H9 (cell line): Measurements from ENCODE around the gene ARHGEF39. TPM values are rescaled to one million over a fixed set of nuclear protein-coding genes. Genes with fewer than 3 reads are reported as not detected.

Source experiments
- DNase-seq: peaks from one replicate; pipeline ENCODE4 v3.0.0-alpha.2; 2017
- H2AFZ ChIP-seq: one replicate; pipeline ENCODE4 v1.6.1; 2013; ENCODE audit warnings: mild to moderate bottlenecking, low read length, control low read depth, moderate library complexity
- H2AK5ac ChIP-seq: 2 replicates; pipeline ENCODE4 v1.6.1; 2013; ENCODE audit warnings: low read length, control low read depth, mixed read lengths; ENCODE audit not compliant: insufficient read length
- H2BK120ac ChIP-seq: one replicate; pipeline ENCODE4 v1.6.1; 2013; ENCODE audit warnings: low read depth, mild to moderate bottlenecking, low read length, control low read depth, inconsistent platforms; ENCODE audit not compliant: poor library complexity, severe bottlenecking
- H2BK12ac ChIP-seq: 2 replicates; pipeline ENCODE4 v1.6.1; 2013; ENCODE audit warnings: low read length, control low read depth, mixed read lengths, low read depth; ENCODE audit not compliant: insufficient read length
- H2BK15ac ChIP-seq: 2 replicates; pipeline ENCODE4 v1.6.1; 2013; ENCODE audit warnings: low read depth, low read length, control low read depth
- H2BK20ac ChIP-seq: one replicate; pipeline ENCODE4 v1.6.1; 2013; ENCODE audit warnings: low read depth, mild to moderate bottlenecking, low read length, control low read depth, inconsistent platforms; ENCODE audit not compliant: poor library complexity, severe bottlenecking
- H2BK5ac ChIP-seq: 2 replicates; pipeline ENCODE4 v1.6.1; 2013; ENCODE audit warnings: low read length, control low read depth, mixed read lengths; ENCODE audit not compliant: insufficient read length
- H3K14ac ChIP-seq: 2 replicates; pipeline ENCODE4 v1.6.1; 2013; ENCODE audit warnings: low read length, control low read depth; ENCODE audit not compliant: insufficient read depth
- H3K18ac ChIP-seq: 2 replicates; pipeline ENCODE4 v1.6.1; 2013; ENCODE audit warnings: low read depth, mild to moderate bottlenecking, mixed read lengths, low read length, control low read depth; ENCODE audit not compliant: insufficient read length
- H3K23ac ChIP-seq: 2 replicates; pipeline ENCODE4 v1.6.1; 2013; ENCODE audit warnings: low read length, control low read depth, mixed read lengths, low read depth; ENCODE audit not compliant: insufficient read length
- H3K23me2 ChIP-seq: 2 replicates; pipeline ENCODE4 v1.6.1; 2013; ENCODE audit warnings: low read depth, mild to moderate bottlenecking, mixed read lengths, low read length, control low read depth; ENCODE audit not compliant: insufficient read length, poor library complexity, severe bottlenecking
- H3K27ac ChIP-seq: 2 replicates; pipeline ENCODE4 v1.5.1; 2013; ENCODE audit warnings: low read length, control low read depth, mixed read lengths, low read depth; ENCODE audit not compliant: insufficient read length
- H3K27me3 ChIP-seq: 2 replicates; pipeline ENCODE4 v1.6.1; 2013; ENCODE audit warnings: low read length, control low read depth, inconsistent platforms; ENCODE audit not compliant: insufficient read depth
- H3K4ac ChIP-seq: 2 replicates; pipeline ENCODE4 v1.6.1; 2013; ENCODE audit warnings: low read depth, mild to moderate bottlenecking, control low read depth, inconsistent platforms, low read length, moderate library complexity
- H3K4me1 ChIP-seq: 2 replicates; pipeline ENCODE4 v1.6.1; 2013; ENCODE audit warnings: low read length, control low read depth, inconsistent platforms; ENCODE audit not compliant: insufficient read depth
- H3K4me2 ChIP-seq: 2 replicates; pipeline ENCODE4 v1.6.1; 2013; ENCODE audit warnings: low read length, control low read depth, mixed read lengths; ENCODE audit not compliant: insufficient read length, insufficient read depth
- H3K56ac ChIP-seq: 2 replicates; pipeline ENCODE4 v1.6.1; 2013; ENCODE audit warnings: low read depth, mild to moderate bottlenecking, mixed read lengths, low read length, control low read depth; ENCODE audit not compliant: insufficient read length
- H3K79me1 ChIP-seq: 2 replicates; pipeline ENCODE4 v1.6.1; 2013; ENCODE audit warnings: low read depth, mild to moderate bottlenecking, moderate library complexity, low read length, control low read depth, inconsistent platforms; ENCODE audit not compliant: insufficient read depth, poor library complexity, severe bottlenecking
- H3K79me2 ChIP-seq: 2 replicates; pipeline ENCODE4 v1.6.1; 2013; ENCODE audit warnings: low read length, control low read depth, inconsistent platforms; ENCODE audit not compliant: insufficient read depth
- H3K9ac ChIP-seq: 2 replicates; pipeline ENCODE4 v1.6.1; 2013; ENCODE audit warnings: low read length, control low read depth, mixed read lengths; ENCODE audit not compliant: insufficient read length; ENCODE audit errors: extremely low read depth
- H3K9me3 ChIP-seq: one replicate; pipeline ENCODE4 v1.6.1; 2013; ENCODE audit warnings: low read depth, low read length, inconsistent platforms; ENCODE audit not compliant: control insufficient read depth
- H3T11ph ChIP-seq: one replicate; pipeline ENCODE4 v1.6.1; 2013; ENCODE audit warnings: mild to moderate bottlenecking, low read length, control low read depth, inconsistent platforms
- H4K20me1 ChIP-seq: one replicate; pipeline ENCODE4 v1.6.1; 2013; ENCODE audit not compliant: control insufficient read depth, insufficient read length, insufficient read depth
- H4K5ac ChIP-seq: 2 replicates; pipeline ENCODE4 v1.6.1; 2013; ENCODE audit warnings: low read depth, mild to moderate bottlenecking, mixed read lengths, low read length, control low read depth; ENCODE audit not compliant: insufficient read length
- H4K8ac ChIP-seq: replicated peaks from 2 replicates; pipeline ENCODE4 v1.6.1; 2013; ENCODE audit warnings: low read length, control low read depth, mixed read lengths, low read depth; ENCODE audit not compliant: insufficient read length
- H4K91ac ChIP-seq: 2 replicates; pipeline ENCODE4 v1.6.1; 2013; ENCODE audit warnings: low read depth, mild to moderate bottlenecking, moderate library complexity, mixed read lengths, low read length, control low read depth; ENCODE audit not compliant: insufficient read length
- H3K27ac Mint-ChIP-seq, 3 experiments: 2 replicates in 2 of 3; 3 replicates in 1 of 3; pipeline ENCODE4 v1.8.0; 2020 to 2021; ENCODE audit warnings: mixed read lengths in 3 of 3, mild to moderate bottlenecking in 1 of 3, moderate library complexity in 1 of 3
- H3K27me3 Mint-ChIP-seq: 2 replicates; pipeline ENCODE4 v1.8.0; 2021; ENCODE audit warnings: low read depth, mild to moderate bottlenecking, moderate library complexity, mixed read lengths
- H3K36me3 Mint-ChIP-seq, 3 experiments: 2 replicates in 2 of 3; 3 replicates in 1 of 3; pipeline ENCODE4 v1.8.0; 2020 to 2021; ENCODE audit warnings: low read depth in 3 of 3, mixed read lengths in 3 of 3; ENCODE audit not compliant: insufficient read depth in 1 of 3
- H3K4me1 Mint-ChIP-seq, 2 experiments: 2 replicates each; pipeline ENCODE4 v1.8.0; 2020; ENCODE audit warnings: mixed read lengths in 2 of 2
- H3K4me3 Mint-ChIP-seq, 2 experiments: 2 replicates in 1 of 2; 3 replicates in 1 of 2; pipeline ENCODE4 v1.8.0; 2020 to 2021; ENCODE audit warnings: mild to moderate bottlenecking in 2 of 2, mixed read lengths in 2 of 2, moderate library complexity in 1 of 2
- H3K9me3 Mint-ChIP-seq, 2 experiments: 2 replicates in 1 of 2; 3 replicates in 1 of 2; pipeline ENCODE4 v1.8.0; 2020; ENCODE audit warnings: mild to moderate bottlenecking in 2 of 2, mixed read lengths in 2 of 2, moderate library complexity in 1 of 2
- CTCF ChIP-seq: fragments of 200-600 bp; sonication (generic); conservative IDR thresholded peaks from 3 replicates; pipeline ENCODE4 v1.8.0; 2021; ENCODE audit warnings: antibody characterized with exemption, mild to moderate bottlenecking
- WGBS: extraction: QIAGEN DNeasy Blood & Tissue Kit; methylation state at CpG from one replicate; pipeline ENCODE4 v1.1.7; 2013; ENCODE audit warnings: missing lambda C conversion rate, low lambda C conversion rate, mixed read lengths; ENCODE audit not compliant: insufficient read length; ENCODE audit errors: extremely low coverage; 5-methylcytosine and 5-hydroxymethylcytosine counted together
- total RNA-seq: library from RNA; stranded (reverse); gene quantifications from 2 replicates; pipeline ENCODE4 v1.2.1, GENCODE V29; 2021

The ARHGEF39 gene
- total RNA-seq, 1 experiment from 2014 or later, result 24.4 TPM

GRCh38 chr9:35681341-35682002 is 16.5 kb upstream of the ARHGEF39 start:
- Mint-ChIP-seq H3K4me3 (no peak overlapping the region), H3K9me3 (no peaks in the 10 kb centered on the region), H3K36me3 (peaks cover 35 to 47% (median 46%) of the 10 kb centered on the region in 3 experiments; a peak in 6 of 7 replicates), H3K4me1 (peaks cover 19 to 23% of the 10 kb centered on the region in 2 experiments), H3K27ac (peak overlapping the region in 1 of 3 experiments; percentile 75; a peak in 3 of 7 replicates), H3K27me3 (peaks cover 12% of the 10 kb centered on the region)
- no peaks in the 10 kb centered on the region for H3K23me2 ChIP-seq
- no peak overlapping the region for H2AFZ ChIP-seq
- H2BK15ac ChIP-seq, result no peak overlapping the region
- no peak overlapping the region for H3K27ac ChIP-seq
- H3K27me3 ChIP-seq, result no peaks in the 10 kb centered on the region; the same call in 1 of the 2 replicates
- H2BK5ac ChIP-seq, result no peak overlapping the region
- no peak overlapping the region for H4K8ac ChIP-seq
- H2BK20ac ChIP-seq, result no peak overlapping the region
- no peaks in the 10 kb centered on the region for H4K20me1 ChIP-seq
- H3K23ac ChIP-seq, result no peak overlapping the region
- H3K18ac ChIP-seq, result no peak overlapping the region
- H3K56ac ChIP-seq, result no peak overlapping the region
- no peak overlapping the region for H2AK5ac ChIP-seq
- no peak overlapping the region for H3K9ac ChIP-seq
- no peak overlapping the region for H4K5ac ChIP-seq
- no peak overlapping the region for H3T11ph ChIP-seq
- no peaks in the 10 kb centered on the region for H3K79me2 ChIP-seq
- no CpG with 5 or more reads among the region's 3 CpGs for WGBS
- no peaks in the 10 kb centered on the region; the same call in none of the 2 replicates for H3K4me1 ChIP-seq
- no peaks in the 10 kb centered on the region for H3K9me3 ChIP-seq
- no peak overlapping the region for H2BK12ac ChIP-seq
- H3K4ac ChIP-seq, result no peak overlapping the region
- H3K79me1 ChIP-seq, result no peaks in the 10 kb centered on the region
- no peak overlapping the region for H3K4me2 ChIP-seq
- no peak overlapping the region for H4K91ac ChIP-seq
- no peak for DNase-seq
- TF ChIP-seq CTCF, result no peak
- no peak overlapping the region for H3K14ac ChIP-seq
- no peak overlapping the region for H2BK120ac ChIP-seq
